NCI-H1417 (cell line): ENCODE measurements around the gene PRSS57.
"Not testable (repeated sequence)": the region's sequence is repeated elsewhere in the genome, so short reads cannot be mapped to it uniquely, and the experiment has no call there.

ENCODE experiments used
- DNase-seq, 3 experiments: peaks; one replicate each; lab custom pipeline; 2025; lab: John Stamatoyannopoulos, UW

Gene PRSS57

DNA sequence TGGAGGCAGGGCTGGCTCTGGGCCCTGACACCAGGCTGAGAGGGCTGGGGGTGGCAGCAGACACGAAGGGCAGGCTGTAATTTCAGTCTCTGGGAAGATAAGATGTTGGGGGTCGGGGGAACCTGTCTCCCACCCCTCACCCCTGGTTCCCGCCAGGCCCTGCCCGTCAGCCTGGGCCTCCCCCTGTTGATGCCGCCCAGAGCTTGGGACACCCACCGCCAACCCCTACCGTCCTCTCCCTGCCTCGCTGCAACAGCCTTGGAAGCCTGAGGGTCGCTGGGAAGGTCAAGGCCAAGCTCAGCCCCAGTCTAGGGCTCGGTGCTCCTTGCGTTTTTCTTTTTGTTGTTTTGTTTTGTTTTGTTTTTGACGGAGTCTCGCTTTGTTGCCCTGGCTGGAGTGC, 28.0 kb upstream of the PRSS57 start:
- DNase-seq = no peak

- no peak for DNase-seq
Observed at GRCh38 chr19:722553-723101, 27.4 kb upstream of the PRSS57 start.

DNA sequence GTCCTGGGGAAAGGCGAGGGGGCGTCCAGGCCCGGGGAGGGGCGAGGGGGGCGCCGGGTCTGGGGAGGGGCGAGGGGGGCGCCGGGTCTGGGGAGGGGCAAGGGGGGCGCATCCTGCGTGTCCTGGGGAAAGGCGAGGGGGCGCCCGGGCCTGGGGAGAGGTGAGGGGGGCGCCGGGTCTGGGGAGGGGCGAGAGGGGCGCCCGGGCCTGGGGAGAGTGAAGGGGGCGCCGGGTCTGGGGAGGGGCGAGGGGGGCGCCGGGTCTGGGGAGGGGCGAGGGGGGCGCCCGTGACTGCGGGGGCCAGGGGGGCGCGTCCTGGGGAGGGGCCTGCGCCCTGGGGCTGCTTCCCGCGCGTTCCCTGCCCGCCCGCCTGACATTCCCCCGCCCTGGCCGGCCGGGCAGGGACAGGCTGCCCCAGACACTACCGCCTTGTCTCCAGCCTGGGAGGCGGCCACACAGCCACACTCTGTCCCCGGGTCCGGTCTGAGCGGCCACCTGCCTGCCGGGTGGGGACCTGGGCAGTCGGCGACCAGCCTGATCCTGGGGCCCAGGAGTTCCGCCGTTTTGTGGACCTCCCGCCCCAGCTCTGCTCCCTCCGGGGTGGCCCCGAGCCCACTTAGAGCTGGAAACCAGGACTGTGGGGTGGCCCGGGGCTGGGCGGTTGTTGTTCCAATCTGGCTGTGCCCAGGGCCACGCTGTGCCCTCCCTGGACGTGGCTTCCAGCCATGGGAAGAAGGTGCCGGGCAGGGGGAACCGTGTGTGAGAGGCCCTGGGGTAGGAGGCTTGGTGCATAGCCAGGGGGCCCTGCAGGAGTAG, 25.3 kb upstream of the PRSS57 start:
- DNase-seq = peak in 2 of 3 experiments; percentile 77

DNA sequence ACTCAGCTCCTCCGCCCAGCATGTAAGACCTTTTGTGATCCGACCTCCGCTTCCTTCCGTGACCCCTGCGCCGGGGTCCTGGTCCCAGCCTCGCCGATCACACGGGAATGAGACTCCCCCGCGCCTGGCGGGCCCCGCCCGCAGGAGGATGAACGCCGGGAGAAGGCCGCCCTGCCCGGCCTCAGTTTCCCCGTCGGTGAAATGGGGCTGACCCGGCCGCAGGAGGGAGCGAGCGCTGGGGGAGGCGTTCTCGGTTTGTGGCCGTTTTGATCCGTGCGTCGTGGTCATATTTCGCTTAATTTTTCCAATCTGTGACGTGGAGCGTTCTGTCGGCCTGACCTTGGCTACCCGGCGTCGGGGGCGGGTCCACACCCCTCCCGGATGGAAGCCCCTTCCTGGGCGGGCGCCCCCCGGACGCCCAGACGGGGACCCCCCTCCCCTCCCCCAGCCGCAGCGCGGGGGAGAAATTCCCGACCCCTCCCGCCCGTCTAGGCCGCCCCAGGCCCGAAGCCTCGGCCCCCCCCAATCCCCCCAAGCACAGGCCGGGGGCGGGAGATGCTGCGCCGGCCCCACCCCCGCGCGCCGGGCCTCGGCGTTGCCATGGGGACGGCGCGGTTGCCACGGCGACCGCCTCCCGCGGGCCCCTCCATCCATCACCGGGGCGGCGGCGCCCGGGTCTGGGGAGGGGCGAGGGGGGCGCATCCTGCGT, 24.5 kb upstream of the PRSS57 start:
- peak in 2 of 3 experiments; percentile 87 to 89 for DNase-seq

DNA sequence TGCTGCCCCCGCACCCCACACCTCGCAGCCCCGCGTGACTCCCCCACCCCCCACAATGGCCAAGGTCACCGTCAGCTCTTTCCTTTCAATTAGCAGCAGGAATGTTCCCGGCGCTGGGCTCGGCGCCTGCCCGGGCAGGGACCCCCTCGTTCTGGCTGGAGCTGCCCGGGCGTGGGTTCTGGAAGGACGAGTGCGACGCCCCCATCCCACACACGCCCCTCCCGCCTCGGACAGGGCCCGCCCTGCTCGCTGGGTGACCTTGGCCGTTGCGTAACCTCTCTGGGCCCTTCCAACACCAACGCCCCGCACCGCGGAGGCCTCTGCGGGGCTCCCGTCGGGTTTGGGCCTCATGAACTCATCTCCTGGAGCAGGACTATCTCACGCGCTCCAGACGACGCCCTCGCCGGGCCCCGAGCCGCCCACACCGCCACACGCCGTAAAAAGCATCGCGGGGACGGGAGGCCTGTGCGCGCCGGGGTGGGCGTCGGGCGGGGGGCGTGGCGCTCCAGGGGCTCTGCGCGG, 23.8 kb upstream of the PRSS57 start:
- DNase-seq = no peak

DNA sequence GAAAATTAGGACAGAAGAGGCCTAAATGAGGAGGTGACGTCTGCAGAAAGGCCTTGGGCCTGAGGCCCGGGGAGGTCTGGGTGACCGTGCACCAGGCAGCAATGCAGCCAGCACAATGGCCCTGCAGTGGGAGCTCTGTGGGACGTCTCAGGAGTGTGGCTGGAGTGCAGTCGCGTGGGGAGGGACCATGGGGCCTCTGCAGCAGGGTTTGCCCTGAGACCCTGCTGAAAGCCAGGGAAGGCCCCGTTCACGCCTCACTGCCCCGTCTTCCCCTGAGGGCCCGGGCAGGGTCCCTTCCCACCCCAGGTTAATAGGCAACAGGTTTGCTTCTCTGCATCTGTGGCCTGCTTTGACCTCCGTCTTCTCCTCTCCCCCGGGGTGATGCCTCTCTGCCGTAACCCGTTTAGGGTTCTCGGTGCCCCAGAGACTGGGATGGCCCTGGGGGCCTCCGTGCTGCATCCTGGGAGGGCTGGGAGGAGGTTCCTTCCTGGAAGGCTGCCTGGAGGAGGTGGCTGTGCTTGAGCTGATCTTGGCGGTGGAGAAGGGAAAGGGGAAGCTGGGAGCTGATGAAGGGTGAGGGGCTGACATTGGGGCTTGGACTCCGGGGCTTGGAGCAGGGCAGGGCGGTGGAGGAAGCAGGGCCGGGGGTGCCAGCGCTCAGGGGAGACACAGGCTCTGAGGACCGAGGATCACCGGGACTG, 23.1 kb upstream of the PRSS57 start:
- DNase-seq = no peak

GRCh38 chr19:715347-715746, 20.1 kb upstream of the PRSS57 start:
- no peak for DNase-seq

DNA sequence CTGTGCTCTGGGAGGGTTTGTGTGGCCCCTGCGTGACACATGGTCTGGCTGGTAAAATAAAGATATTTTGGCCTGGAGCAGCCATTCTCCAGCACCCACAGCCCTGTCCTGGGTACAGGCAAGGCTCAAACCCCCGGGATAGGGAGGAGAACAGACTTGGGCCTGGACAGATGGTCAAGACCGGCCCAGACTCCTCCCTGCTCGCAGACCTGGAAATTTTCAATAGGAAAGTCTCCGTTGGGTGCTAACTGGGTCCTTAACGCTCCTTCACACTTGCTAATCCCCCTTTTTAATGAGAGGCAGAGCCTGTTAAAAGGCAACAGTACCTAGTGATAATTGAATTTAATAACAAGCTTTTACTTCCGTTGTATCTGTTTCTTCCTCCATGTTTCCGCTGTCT, 16.0 kb upstream of the PRSS57 start:
- DNase-seq = peak in 1 of 3 experiments; percentile 59

GRCh38 chr19:710767-711166, 15.5 kb upstream of the PRSS57 start:
- DNase-seq = no peak

DNA sequence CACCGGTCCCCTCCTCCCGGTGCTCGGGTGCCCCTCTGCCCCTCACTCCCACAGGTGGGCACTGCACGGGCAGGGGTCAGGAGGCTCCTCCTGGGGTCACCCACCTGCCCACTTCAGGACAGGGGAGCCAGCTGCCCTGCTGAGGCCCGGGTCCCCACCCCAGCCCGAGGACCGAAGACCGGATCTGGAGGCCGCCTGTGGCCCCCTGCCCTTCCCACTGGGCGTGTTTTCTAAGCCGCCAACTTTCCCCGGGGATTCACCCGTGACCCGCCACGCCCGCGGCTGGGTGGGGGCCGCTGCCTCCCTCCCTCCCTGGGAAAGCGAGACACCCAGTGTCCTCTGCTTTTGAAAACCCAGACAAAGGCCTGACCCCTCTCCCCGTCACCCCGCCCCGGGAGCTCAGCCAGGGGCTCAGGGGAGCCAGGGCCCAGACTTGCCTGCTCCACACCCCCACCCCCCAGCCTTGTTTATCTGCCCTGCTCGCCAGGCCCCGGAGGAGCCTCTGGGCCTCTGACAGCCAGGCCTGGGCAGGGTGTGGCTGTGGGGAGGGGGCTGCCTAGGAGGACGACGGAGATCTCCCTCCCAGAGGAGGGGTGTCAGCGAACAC, 14.8 kb upstream of the PRSS57 start:
- no peak for DNase-seq

DNA sequence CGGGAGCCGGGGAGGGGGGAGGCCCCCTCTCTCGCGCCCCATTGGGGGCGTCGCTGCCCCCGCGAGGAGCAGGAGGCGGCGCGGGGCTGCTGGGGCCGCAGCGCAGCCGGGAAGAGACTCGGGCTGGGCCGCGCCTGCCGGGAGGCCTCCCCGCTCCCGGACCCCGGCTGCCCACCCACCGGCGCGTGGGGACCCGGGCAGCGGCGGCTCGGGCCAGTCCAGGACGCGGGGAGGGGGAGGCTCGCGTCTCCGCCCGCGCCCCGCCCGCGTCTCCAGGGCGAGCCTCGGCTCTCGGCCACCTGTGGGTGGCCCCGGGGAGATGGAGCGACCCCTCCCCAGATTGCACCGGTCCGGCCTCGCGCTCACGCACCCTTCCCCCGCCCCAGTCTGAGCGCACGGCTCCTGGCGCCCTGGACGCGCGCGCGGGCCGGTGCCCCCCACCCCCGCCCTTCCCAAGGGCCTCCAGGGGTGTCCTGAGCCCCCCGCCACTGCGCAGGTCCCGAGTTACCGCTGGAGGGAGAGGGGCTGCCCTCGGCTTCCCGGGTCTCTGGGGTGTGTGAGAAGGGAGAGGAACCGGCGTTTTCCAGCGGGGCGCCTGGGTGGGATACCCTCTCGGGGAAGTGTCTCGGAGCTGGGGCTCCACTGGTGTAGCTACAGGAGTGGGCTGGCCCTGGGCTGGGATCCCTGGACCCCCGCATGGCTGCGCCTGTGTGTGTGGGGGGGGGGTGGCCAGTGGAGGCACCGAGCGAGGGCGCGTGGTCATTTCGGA, 14.1 kb upstream of the PRSS57 start:
- peak in 2 of 3 experiments; percentile 57 to 61 for DNase-seq

GRCh38 chr19:708154-709143, 13.2 kb upstream of the PRSS57 start, which contains the start of gene PALM:
Gene PALM, plus strand, starts transcription at chr19:708935. Its CDS starts 212 bp downstream, at chr19:709147.
- peak in 2 of 3 experiments; percentile 62 to 67 for DNase-seq

DNA sequence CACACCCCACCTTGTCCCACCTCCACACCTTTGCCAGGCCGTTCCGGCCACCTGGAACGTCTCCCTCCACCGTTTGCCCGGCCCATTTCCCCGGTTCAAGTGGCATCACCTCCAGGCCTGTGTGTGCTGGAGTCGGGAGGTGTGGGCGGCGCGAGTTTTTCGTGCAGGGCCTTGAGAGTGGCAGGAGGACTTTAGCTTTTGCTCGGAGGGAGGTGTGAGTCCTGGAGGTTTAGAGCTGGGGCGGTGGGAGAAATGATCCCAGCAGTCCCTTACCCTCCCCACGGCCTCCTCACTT, 9.1 kb upstream of the PRSS57 start:
- no peak for DNase-seq

DNA sequence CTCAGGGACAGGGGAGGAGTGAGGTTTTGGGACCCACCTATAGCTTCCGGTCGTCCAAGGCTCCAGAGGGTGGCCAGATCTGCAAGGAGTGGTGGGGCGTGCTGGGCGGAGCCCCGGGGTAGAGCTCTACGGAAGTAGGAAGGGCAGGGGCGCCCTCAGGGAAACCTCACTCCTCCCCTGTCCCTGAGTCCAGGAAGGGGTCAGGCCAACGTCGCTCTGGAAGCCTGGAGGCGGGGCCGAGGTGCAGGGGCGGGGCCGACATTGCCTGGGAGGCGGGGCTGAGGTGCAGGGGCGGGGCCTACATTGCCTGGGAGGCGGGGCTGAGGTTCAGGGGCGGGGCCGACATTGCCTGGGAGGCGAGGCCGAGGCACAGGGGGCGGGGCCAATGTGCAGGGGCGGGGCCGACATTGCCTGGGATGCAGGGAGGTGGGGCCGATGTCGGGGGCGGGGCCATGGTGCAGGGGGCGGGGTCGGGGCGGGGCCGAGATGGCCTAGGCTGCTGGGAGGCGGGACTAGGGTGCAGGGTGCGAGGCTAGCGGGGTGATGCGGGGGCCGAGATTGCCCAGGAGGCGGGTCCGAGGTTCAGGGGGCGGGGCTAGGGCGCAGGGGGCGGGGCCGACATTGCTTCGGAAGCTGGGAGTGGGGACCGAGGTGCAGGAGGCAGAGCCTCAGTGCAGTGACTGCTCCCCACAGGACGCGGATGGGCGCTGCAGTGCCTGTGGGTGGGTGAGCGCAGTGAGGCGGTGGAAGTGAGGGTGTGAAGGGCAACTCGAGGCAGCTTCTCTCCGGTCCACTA, 8.6 kb upstream of the PRSS57 start:
- DNase-seq = peak in 2 of 3 experiments; percentile 46 to 73

GRCh38 chr19:703329-703650, 8.0 kb upstream of the PRSS57 start:
- no peak for DNase-seq

GRCh38 chr19:702847-703246, 7.6 kb upstream of the PRSS57 start:
- not testable (repeated sequence) for DNase-seq

DNA sequence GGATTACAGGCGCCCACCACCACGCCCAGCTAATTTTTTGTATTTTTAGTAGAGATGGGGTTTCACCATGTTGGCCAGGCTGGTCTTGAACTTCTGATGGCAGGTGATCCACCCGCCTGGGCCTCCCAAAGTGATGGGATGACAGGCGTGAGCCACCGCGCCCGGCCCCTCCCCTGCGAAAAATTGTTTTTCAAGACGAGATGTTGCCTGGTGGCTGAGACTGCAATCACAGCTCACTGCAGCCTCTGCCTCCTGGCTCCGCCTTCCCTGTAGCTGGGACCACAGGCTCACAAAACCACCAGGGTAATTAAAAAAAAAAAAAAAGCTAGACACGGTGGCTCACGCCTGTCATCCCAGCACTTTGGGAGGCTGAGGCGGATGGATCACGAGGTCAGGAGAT, 4.6 kb upstream of the PRSS57 start:
- DNase-seq = peak in 1 of 3 experiments; percentile 43

DNA sequence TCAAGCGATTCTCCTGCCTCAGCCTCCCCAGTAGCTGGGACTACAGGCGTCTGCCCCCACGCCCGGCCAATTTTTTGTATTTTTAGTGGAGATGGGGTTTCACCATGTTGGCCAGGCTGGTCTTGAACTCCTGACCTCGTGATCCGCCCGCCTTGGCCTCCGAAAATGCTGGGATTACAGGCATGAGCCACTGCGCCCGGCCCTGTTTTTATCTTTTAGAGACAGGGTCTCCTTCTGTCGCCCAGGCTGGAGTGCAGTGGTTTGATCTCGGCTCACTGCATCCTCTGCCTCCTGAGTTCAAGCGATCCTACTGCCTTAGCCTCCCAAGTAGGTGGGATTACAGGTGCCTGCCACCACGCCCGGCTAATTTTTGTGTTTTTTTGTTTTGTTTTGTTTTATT, 3.3 kb upstream of the PRSS57 start:
- not testable (repeated sequence) for DNase-seq
